ENCODE results near the gene KLHL22. TPM values are rescaled to one million over a fixed set of nuclear protein-coding genes. Genes with fewer than 3 reads are reported as not detected.

Gene KLHL22
- total and polyA plus RNA-seq, 2 donors (not counting 3 experiments of a cell fraction or from before 2014, with no cell fraction given): 24.2 to 33.6 TPM

DNA sequence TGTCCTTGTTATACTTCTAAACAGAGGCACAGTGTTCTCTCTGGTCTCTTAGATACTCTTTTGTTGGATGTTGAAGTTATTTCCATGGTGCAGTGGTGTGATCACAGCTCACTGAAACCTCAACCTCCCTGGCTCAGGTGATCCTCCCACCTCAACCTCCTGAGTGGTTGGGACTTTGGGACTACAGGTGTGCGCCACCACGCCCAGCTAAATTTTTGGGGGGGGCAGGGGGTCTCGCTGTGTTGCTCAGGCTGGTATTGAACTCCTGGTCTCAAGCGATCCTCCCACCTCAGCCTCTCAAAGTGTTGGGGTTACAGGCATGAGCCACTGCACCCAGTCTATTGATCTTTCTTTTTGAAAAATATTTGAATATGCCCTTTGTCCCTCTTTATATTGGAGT is 86.7 kb downstream of the KLHL22 start:
- no peaks in the 10 kb centered on the region for H3K4me1 ChIP-seq (ENCODE audit: control insufficient read depth, extremely low read depth, insufficient read depth, low read length)
- H2AFZ ChIP-seq (ENCODE audit: low read depth, low read length): no peak overlapping the region
- H3K9me3 ChIP-seq (replicated peaks; ENCODE audit: control insufficient read depth, insufficient read depth, low read length): no peaks in the 10 kb centered on the region
- H3K79me2 ChIP-seq (ENCODE audit: control insufficient read depth, insufficient read depth, low read length): no peaks in the 10 kb centered on the region
- H3K4me3 ChIP-seq (replicated peaks in 1 of 3; ENCODE audit: insufficient read depth in 1 of 3, low read depth in 1 of 3, low read length in 3 of 3): no peak overlapping the region
- H3K9me1 ChIP-seq (replicated peaks; ENCODE audit: control insufficient read depth, extremely low read depth, insufficient read depth, low read length): no peaks in the 10 kb centered on the region
- ChIA-PET POLR2A (no interaction called here), CTCF (interaction anchor here (0.8 to 3.2 kb wide), 2 partner anchors 9 to 52 kb away, joined by 4 to 32 read pairs; no protein-coding TSS in a partner anchor)
- FAIRE-seq (no peak), DNase-seq (ENCODE audit: low read depth, low spot score) (no peak)
- dilution Hi-C loops (cut with MboI; ENCODE audit: extremely low pct_ligation_motif_present, low sequenced_read_pairs) (no loop called here), intact Hi-C loops (cut with micrococcal nuclease) (no loop called here)
- peaks cover 0 to 3% of the 10 kb centered on the region in 2 experiments for H3K27me3 ChIP-seq (ENCODE audit: control insufficient read depth in 2 of 2, insufficient read depth in 2 of 2, low read length in 2 of 2)
- no peak overlapping the region for H3K4me2 ChIP-seq (ENCODE audit: insufficient read depth, low read length)
- no peaks in the 10 kb centered on the region for H4K20me1 ChIP-seq (replicated peaks; ENCODE audit: control insufficient read depth, extremely low read depth, insufficient read depth, low read length)
- H3K9ac ChIP-seq (replicated peaks; ENCODE audit: extremely low read depth, insufficient read depth, low read length): no peak overlapping the region
- BruUV-seq (replicated peaks): no TSS peak
- H3K27ac ChIP-seq (ENCODE audit: insufficient read depth, low read depth, low read length): no peak overlapping the region
- peaks cover 7 to 16% of the 10 kb centered on the region in 2 experiments for H3K36me3 ChIP-seq (ENCODE audit: control insufficient read depth in 2 of 2, extremely low read depth in 1 of 2, insufficient read depth in 2 of 2, low read length in 2 of 2)
- no peak for TF ChIP-seq EZH2 (IDR thresholded peaks at IDR 0.05; ENCODE audit: borderline replicate concordance, low read depth, low read length, severe bottlenecking)
- TF ChIP-seq, protein P1, sequence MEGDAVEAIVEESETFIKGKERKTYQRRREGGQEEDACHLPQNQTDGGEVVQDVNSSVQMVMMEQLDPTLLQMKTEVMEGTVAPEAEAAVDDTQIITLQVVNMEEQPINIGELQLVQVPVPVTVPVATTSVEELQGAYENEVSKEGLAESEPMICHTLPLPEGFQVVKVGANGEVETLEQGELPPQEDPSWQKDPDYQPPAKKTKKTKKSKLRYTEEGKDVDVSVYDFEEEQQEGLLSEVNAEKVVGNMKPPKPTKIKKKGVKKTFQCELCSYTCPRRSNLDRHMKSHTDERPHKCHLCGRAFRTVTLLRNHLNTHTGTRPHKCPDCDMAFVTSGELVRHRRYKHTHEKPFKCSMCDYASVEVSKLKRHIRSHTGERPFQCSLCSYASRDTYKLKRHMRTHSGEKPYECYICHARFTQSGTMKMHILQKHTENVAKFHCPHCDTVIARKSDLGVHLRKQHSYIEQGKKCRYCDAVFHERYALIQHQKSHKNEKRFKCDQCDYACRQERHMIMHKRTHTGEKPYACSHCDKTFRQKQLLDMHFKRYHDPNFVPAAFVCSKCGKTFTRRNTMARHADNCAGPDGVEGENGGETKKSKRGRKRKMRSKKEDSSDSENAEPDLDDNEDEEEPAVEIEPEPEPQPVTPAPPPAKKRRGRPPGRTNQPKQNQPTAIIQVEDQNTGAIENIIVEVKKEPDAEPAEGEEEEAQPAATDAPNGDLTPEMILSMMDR (IDR thresholded peaks at IDR 0.05; ENCODE audit: extremely low read depth in 1 of 2, insufficient read depth in 1 of 2, low read depth in 1 of 2, low read length in 2 of 2): no peak
- TF ChIP-seq POLR2AphosphoS5 (IDR thresholded peaks at IDR 0.05; ENCODE audit: insufficient read depth, low read depth, low read length): no peak
- TF ChIP-seq MYC (IDR thresholded peaks at IDR 0.05; ENCODE audit: low read depth, low read length): no peak
- TF ChIP-seq JUN (IDR thresholded peaks at IDR 0.05; ENCODE audit: borderline replicate concordance, insufficient read depth, insufficient read length, low read depth): no peak
- no peak for TF ChIP-seq GATA2 (IDR thresholded peaks at IDR 0.05; ENCODE audit: insufficient read depth, insufficient read length, low read depth, low read length)
- TF ChIP-seq POLR2A (IDR thresholded peaks at IDR 0.05; ENCODE audit: low read depth, low read length): no peak
- TF ChIP-seq, protein P2, sequence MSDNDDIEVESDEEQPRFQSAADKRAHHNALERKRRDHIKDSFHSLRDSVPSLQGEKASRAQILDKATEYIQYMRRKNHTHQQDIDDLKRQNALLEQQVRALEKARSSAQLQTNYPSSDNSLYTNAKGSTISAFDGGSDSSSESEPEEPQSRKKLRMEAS (IDR thresholded peaks at IDR 0.05; ENCODE audit: insufficient read depth, insufficient read length): no peak
- TF ChIP-seq FOS (IDR thresholded peaks at IDR 0.05; ENCODE audit: borderline replicate concordance, insufficient read depth, low read length): no peak

Data from endothelial cell of umbilical vein (primary cell).